K562 (cell line): ENCODE data around the gene SLC38A10. TPM values are rescaled to one million over a fixed set of nuclear protein-coding genes. Genes with fewer than 3 reads are reported as not detected.
A peak's percentile ranks its signal among the peaks of the same experiment; 100 is the strongest.

Experiments used
- ARNT ChIP-seq, 2 experiments: fragments of 450-650 bp; IDR thresholded peaks; 2 replicates each; pipeline ENCODE4 v1.6.1; 2016; ENCODE audit warnings: mild to moderate bottlenecking in 1 of 2
- DIDO1 ChIP-seq: fragments of 450-650 bp; IDR thresholded peaks from 2 replicates; pipeline ENCODE4 v1.6.1; 2016; ENCODE audit warnings: low read depth, missing biosample characterization, missing genetic modification characterization
- E2F3 ChIP-seq: fragments of 250-450 bp; sonication (Bioruptor Pico); IDR thresholded peaks from 2 replicates; pipeline ENCODE4 v1.4.0; 2020; ENCODE audit warnings: mild to moderate bottlenecking
- ELF1 ChIP-seq: fragments of 200-800 bp; sonication (Bioruptor generic); IDR thresholded peaks from 2 replicates; pipeline ENCODE4 v1.6.1; 2016; ENCODE audit warnings: missing genetic modification characterization, missing compliant biosample characterization
- ELK1 ChIP-seq: sonication (generic); formaldehyde crosslinking; IDR thresholded peaks from 2 replicates; pipeline ENCODE4 v1.8.1; 2022; ENCODE audit warnings: missing genetic modification reagents
- GATAD2B ChIP-seq: fragments of 450-650 bp; IDR thresholded peaks from 2 replicates; pipeline ENCODE4 v1.6.1; 2017; ENCODE audit warnings: mild to moderate bottlenecking, borderline replicate concordance
- HCFC1 ChIP-seq: IDR thresholded peaks from 2 replicates; pipeline ENCODE4 v1.6.1; 2012; ENCODE audit warnings: low read depth, low read length, improper control_type of control experiment
- HINFP ChIP-seq: fragments of 450-650 bp; conservative IDR thresholded peaks from 2 replicates; pipeline ENCODE4 v1.6.1; 2016; ENCODE audit warnings: missing genetic modification characterization, low read depth, mild to moderate bottlenecking, control low read depth, missing compliant biosample characterization
- HOMEZ ChIP-seq: fragments of 250-450 bp; sonication (Bioruptor Pico); IDR thresholded peaks from 2 replicates; pipeline ENCODE4 v1.4.0; 2020; ENCODE audit warnings: mild to moderate bottlenecking, moderate library complexity
- OTX1 ChIP-seq: fragments of 450-650 bp; formaldehyde crosslinking; IDR thresholded peaks from 2 replicates; pipeline ENCODE4 v1.4.0; 2022; ENCODE audit warnings: mild to moderate bottlenecking
- POLR2AphosphoS5 ChIP-seq: IDR thresholded peaks from 2 replicates; pipeline ENCODE4 v1.6.1; 2011; ENCODE audit warnings: mild to moderate bottlenecking, low read depth, low read length, moderate library complexity; ENCODE audit not compliant: control insufficient read depth, insufficient read depth
- RREB1 ChIP-seq: fragments of 250-450 bp; sonication (Bioruptor Pico); IDR thresholded peaks from 2 replicates; pipeline ENCODE4 v1.4.0; 2020
- SRSF3 ChIP-seq: fragments of 200-400 bp; formaldehyde crosslinking; IDR thresholded peaks from 2 replicates; pipeline ENCODE4 v1.6.1; 2016; ENCODE audit warnings: mild to moderate bottlenecking, low read length, moderate library complexity; ENCODE audit not compliant: insufficient read depth
- ZBED1 ChIP-seq: IDR thresholded peaks from 2 replicates; pipeline ENCODE4 v1.6.1; 2014
- ZNF143 ChIP-seq: sonication (generic); formaldehyde crosslinking; IDR thresholded peaks from 2 replicates; pipeline ENCODE4 v1.9.0; 2022; ENCODE audit warnings: mild to moderate bottlenecking, missing genetic modification reagents
- ZNF77 ChIP-seq: fragments of 250-450 bp; sonication (Bioruptor Pico); IDR thresholded peaks from 2 replicates; pipeline ENCODE4 v1.5.0; 2020
- ZSCAN32 ChIP-seq: fragments of 450-650 bp; formaldehyde crosslinking; IDR thresholded peaks from 2 replicates; pipeline ENCODE4 v1.4.0; 2020; ENCODE audit warnings: mild to moderate bottlenecking, moderate library complexity
- polyA plus RNA-seq, 8 experiments: library from polyadenylated mRNA; depleted of rRNA in 4 of 8; stranded (reverse) in 5 of 8; unstranded in 3 of 8; fragments of >200 nt; fragmentation: Nextera tagmentation in 2 of 8; fragmentation: Illumina TruSeq in 1 of 8; extraction: Ambion mirVana in 2 of 8; extraction: Trizol in 1 of 8; gene quantifications; 2 replicates each; pipeline versions ENCODE4 v1.2.1 to v1.2.3, GENCODE V29; 2011 to 2014; ENCODE audit warnings: inconsistent platforms in 1 of 8, missing spikeins in 1 of 8
- total RNA-seq, 7 experiments: library from RNA; depleted of rRNA in 6 of 7; stranded (reverse); fragments of >200 nt in 6 of 7; fragmentation: Illumina TruSeq in 2 of 7; extraction: Trizol in 2 of 7; gene quantifications; 2 replicates each; pipeline versions ENCODE4 v1.2.1 to v1.2.3, GENCODE V29; 2011 to 2021; ENCODE audit warnings: low replicate concordance in 1 of 7

SLC38A10 gene
- total and polyA plus RNA-seq, 9 of the 15 experiments (the other 6 are each of a cell fraction or from before 2014, with no cell fraction given), result 0.45 to 54.2 (median 13.8) TPM

GRCh38 chr17:81222906-81223761, 72.0 kb downstream of the SLC38A10 start, which contains the start of gene CEP131 (continued):
- TF ChIP-seq ELK1 (CRISPR knock-in tag) (no peak), ZBED1 (no peak), HINFP (tag) (no peak), ZSCAN32 (CRISPR knock-in tag) (no peak), SRSF3 (no peak), HCFC1 (no peak), GATAD2B (no peak), OTX1 (no peak), E2F3 (CRISPR knock-in tag) (peak; percentile 70; the same call in 1 of the 2 replicates), ELF1 (tag) (no peak), ZNF77 (CRISPR knock-in tag) (no peak), ZNF143 (CRISPR knock-in tag) (no peak), ARNT (IDR thresholded peaks at IDR 0.05) (no peak), RREB1 (CRISPR knock-in tag) (no peak), HOMEZ (CRISPR knock-in tag) (no peak), DIDO1 (tag) (no peak), POLR2AphosphoS5 (peak; percentile 49; the same call in 1 of the 2 replicates)
